Thyroid gland (tissue), 4 donors: ENCODE measurements around the gene ZNF580. TPM values are rescaled to one million over a fixed set of nuclear protein-coding genes. Genes with fewer than 3 reads are reported as not detected.

ENCODE experiments used
- DNase-seq, 2 donors: peaks; one replicate each; pipeline ENCODE4 v3.0.0-alpha.2; 2019
- H3K27ac ChIP-seq, 3 donors: fragments of 200-600 bp; sonication (generic); 1 replicate in 2 of 3; 2 replicates in 1 of 3; pipeline ENCODE4 v1.5.1; 2016 to 2019; ENCODE audit warnings: mild to moderate bottlenecking in 1 of 3, moderate library complexity in 1 of 3
- H3K27me3 ChIP-seq: fragments of 200-600 bp; sonication (generic); one replicate; pipeline ENCODE4 v1.5.1; 2019
- H3K36me3 ChIP-seq, 2 donors: fragments of 200-600 bp; sonication (generic); one replicate each; pipeline ENCODE4 v1.5.1; 2016 to 2019
- H3K4me1 ChIP-seq, 2 donors: fragments of 200-600 bp; sonication (generic); one replicate each; pipeline ENCODE4 v1.5.1; 2017 to 2019
- H3K4me3 ChIP-seq, 3 donors: fragments of 200-600 bp; sonication (generic); replicated peaks in 1 of 3; 1 replicate in 2 of 3; 2 replicates in 1 of 3; pipeline ENCODE4 v1.5.1; 2016; ENCODE audit warnings: mild to moderate bottlenecking in 1 of 3
- H3K9me3 ChIP-seq: fragments of 200-600 bp; sonication (generic); one replicate; pipeline ENCODE4 v1.5.1; 2017
- CTCF ChIP-seq, 6 experiments: fragments of 200-600 bp in 3 of 6; fragments of 450-650 bp in 3 of 6; sonication (generic) in 3 of 6; IDR thresholded peaks; one replicate each; pipeline ENCODE4 v1.5.1; 2016 to 2019; ENCODE audit warnings: antibody characterized with exemption in 6 of 6, mild to moderate bottlenecking in 2 of 6, inconsistent platforms in 1 of 6, moderate library complexity in 1 of 6
- POLR2A ChIP-seq, 2 donors: fragments of 450-650 bp; IDR thresholded peaks; one replicate each; pipeline ENCODE4 v1.6.1; 2017; ENCODE audit warnings: antibody characterized with exemption in 2 of 2, mild to moderate bottlenecking in 2 of 2, moderate library complexity in 1 of 2
- WGBS, 2 donors: methylation state at CpG; one replicate each; pipeline ENCODE4 v1.1.5; 2017; 5-methylcytosine and 5-hydroxymethylcytosine counted together
- intact Hi-C: fragments of 100-400 bp; cut with DNase I; formaldehyde crosslinking; loops from one replicate; pipeline ENCODE4 v1.15.1; 2023
- total RNA-seq, 4 donors: library from RNA; depleted of rRNA; stranded (reverse); fragments of >200 nt; gene quantifications; one replicate each; pipeline ENCODE4 v1.2.3, GENCODE V29; 2016

The ZNF580 gene
- total RNA-seq, 4 donors from 2014 or later: 29.9 to 61.1 (median 44.8) TPM

DNA sequence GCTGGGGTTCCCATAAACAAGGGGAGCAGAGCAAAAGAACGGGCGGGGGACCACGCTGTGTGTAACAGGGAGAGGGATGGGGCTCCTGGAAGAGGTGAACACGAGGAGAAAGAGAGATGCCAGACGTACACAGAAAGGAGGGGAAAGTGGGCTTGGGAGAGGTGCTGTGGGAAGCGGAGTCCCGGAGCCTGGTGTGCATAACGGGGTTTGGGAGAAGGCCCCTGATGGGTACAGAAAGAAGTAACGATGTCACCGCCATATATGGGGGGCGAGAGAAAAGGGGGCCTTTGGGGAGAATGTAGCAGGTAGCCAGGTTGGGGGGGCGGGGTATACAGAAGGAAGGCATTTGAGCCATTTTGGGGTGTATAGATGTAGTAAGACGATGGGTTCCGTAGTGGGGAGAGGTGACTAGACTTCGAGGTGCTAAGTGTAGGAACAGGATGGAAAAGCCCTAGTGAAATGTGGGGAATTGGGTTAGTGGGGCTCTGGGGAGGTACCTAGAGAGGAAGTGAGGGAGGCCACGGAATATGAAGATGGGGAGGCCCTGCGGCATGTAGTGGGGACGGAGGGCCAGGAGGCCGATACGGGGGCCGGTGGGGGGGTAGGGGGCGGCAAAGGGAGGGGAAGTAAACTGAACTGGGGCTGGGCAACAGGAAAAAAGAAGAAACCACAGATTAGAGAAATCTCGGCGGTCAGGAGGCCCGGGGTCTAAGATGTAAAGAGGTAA is 787 bp downstream of the ZNF580 start:
- H3K4me3 ChIP-seq: peak overlapping the region; percentile 40 to 84 (median 61)
- WGBS, 2 donors: 1 to 2% methylated on average over 25 of the region's 25 CpGs
- intact Hi-C loops: no loop called here
- H3K27me3 ChIP-seq: no peaks in the 10 kb centered on the region
- DNase-seq: no peak
- peaks cover 33 to 46% of the 10 kb centered on the region in 2 donors for H3K4me1 ChIP-seq
- no peak for TF ChIP-seq CTCF (IDR thresholded peaks at IDR 0.05)
- no peak for TF ChIP-seq POLR2A (IDR thresholded peaks at IDR 0.05)
- H3K27ac ChIP-seq: peak overlapping the region; percentile 86 to 96 (median 91)
- H3K36me3 ChIP-seq: peaks cover 0 to 5% of the 10 kb centered on the region in 2 donors
- H3K9me3 ChIP-seq: no peaks in the 10 kb centered on the region

DNA sequence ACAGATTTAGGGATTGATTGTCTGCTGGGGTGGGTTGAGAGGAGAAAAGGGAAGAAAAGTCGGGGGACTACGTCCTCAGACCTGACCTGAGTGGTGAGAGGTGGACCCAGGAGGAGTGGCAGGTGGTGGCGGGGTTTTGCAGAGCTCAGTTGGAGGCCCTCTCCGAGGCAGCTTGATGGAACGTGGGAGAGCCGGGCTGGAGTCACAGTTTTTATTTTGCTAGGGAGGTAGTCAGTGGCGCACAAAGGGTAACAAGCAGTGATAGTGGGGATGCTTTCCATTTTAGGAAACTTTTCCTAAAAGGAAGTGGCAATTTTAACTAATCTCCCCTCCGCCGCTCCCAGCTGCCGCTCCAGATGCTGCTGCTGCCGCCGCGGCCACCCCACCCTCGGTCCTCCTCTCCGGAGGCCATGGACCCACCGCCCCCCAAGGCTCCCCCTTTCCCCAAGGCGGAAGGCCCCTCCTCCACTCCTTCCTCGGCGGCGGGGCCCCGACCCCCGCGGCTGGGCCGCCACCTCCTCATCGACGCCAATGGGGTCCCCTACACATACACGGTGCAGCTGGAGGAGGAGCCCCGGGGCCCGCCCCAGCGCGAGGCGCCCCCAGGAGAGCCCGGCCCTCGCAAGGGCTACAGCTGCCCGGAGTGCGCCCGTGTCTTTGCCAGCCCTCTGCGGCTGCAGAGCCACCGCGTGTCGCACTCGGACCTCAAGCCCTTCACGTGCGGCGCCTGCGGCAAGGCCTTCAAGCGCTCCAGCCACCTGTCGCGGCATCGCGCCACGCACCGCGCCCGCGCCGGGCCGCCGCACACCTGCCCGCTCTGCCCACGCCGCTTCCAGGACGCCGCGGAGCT is 1.6 kb downstream of the ZNF580 start:
- Histone ChIP-seq H3K27me3 (no peaks in the 10 kb centered on the region), H3K27ac (peak overlapping the region; percentile 86 to 96 (median 91)), H3K9me3 (no peaks in the 10 kb centered on the region), H3K4me3 (peak overlapping the region in 1 of 3 donors; percentile 84), H3K36me3 (peaks cover 0 to 5% of the 10 kb centered on the region in 2 donors), H3K4me1 (peaks cover 32 to 49% of the 10 kb centered on the region in 2 donors)
- WGBS, 2 donors: 1 to 2% methylated on average over 10 to 32 of the region's 65 CpGs
- TF ChIP-seq CTCF (IDR thresholded peaks at IDR 0.05) (no peak), POLR2A (IDR thresholded peaks at IDR 0.05) (peak in 1 of 2 donors; percentile 5)
- peak; percentile 36 to 54 for DNase-seq
- intact Hi-C loops: no loop called here

- H3K4me3 ChIP-seq: peak within 1 kb of the TSS; percentile 34 to 84 (median 60)
- H3K9me3 ChIP-seq: no peaks in the 10 kb centered on the region
- DNase-seq: peak; percentile 72 to 75
- H3K4me1 ChIP-seq: peaks cover 33 to 52% of the 10 kb centered on the region in 2 donors
- no peaks in the 10 kb centered on the region for H3K27me3 ChIP-seq
- TF ChIP-seq POLR2A (IDR thresholded peaks at IDR 0.05) (peak in 1 of 2 donors; percentile 4), CTCF (IDR thresholded peaks at IDR 0.05) (no peak)
- peaks cover 0 to 5% of the 10 kb centered on the region in 2 donors for H3K36me3 ChIP-seq
- WGBS, 2 donors: 1 to 2% methylated on average over 43 to 50 of the region's 56 CpGs
- intact Hi-C loops: no loop called here
- H3K27ac ChIP-seq: peak within 1 kb of the TSS; percentile 31 to 96 (median 93)
These were observed 2.4 kb downstream of the ZNF580 start, which contains the start of gene ZNF581 for GRCh38 chr19:55643003-55643886. TSS of gene ZNF581 (plus strand) at chr19:55643649. CDS start at chr19:55644572, 923 bp downstream.

DNA sequence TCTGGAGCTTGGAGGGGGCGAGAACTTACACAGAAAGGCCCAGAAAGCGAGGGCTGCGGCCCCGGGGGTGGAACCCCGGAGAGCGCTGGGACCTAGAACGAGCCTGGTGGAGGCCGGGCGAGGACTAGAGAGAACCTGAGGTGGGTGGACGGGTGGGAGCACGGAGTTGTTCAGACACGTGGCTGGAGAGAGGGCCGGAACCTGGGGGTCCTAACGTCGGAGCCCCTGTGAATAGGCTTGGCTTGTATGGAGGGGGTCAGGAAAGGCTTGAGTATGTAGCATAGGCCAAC is 3.0 kb downstream of the ZNF580 start:
- H3K4me3 ChIP-seq: peak overlapping the region; percentile 34 to 84 (median 60)
- peaks cover 0 to 5% of the 10 kb centered on the region in 2 donors for H3K36me3 ChIP-seq
- peak overlapping the region; percentile 31 to 96 (median 93) for H3K27ac ChIP-seq
- intact Hi-C loops: no loop called here
- TF ChIP-seq CTCF (IDR thresholded peaks at IDR 0.05) (no peak), POLR2A (IDR thresholded peaks at IDR 0.05) (no peak)
- peaks cover 37 to 55% of the 10 kb centered on the region in 2 donors for H3K4me1 ChIP-seq
- no peaks in the 10 kb centered on the region for H3K9me3 ChIP-seq
- 1 to 2% methylated on average over 15 of the region's 15 CpGs for WGBS, 2 donors
- no peak for DNase-seq
- H3K27me3 ChIP-seq: no peaks in the 10 kb centered on the region
